ENCODE results near the gene KLHL26.

KLHL26 gene

GRCh38 chr19:18683109-18683957 is 46.5 kb downstream of the KLHL26 start, which contains the start of gene CRTC1:
CRTC1 (plus strand) TSS chr19:18683680; CDS start chr19:18683703, 23 bp downstream.
- peak; percentile 83 to 92 for DNase-seq (ENCODE audit: low read depth in 2 of 2)

- no peak for DNase-seq (ENCODE audit: low read depth in 2 of 2)
Observed at GRCh38 chr19:18683958-18684641, 47.3 kb downstream of the KLHL26 start.

GRCh38 chr19:18684642-18684993 is 47.8 kb downstream of the KLHL26 start:
- DNase-seq (ENCODE audit: low read depth in 2 of 2) = no peak

- DNase-seq (ENCODE audit: low read depth in 2 of 2) = no peak
Observed at GRCh38 chr19:18685597-18686190, 48.9 kb downstream of the KLHL26 start.

GRCh38 chr19:18687740-18688465 is 51.1 kb downstream of the KLHL26 start:
- DNase-seq (ENCODE audit: low read depth in 2 of 2) = no peak

- no peak for DNase-seq (ENCODE audit: low read depth in 2 of 2)
Observed at GRCh38 chr19:18696023-18696422, 59.2 kb downstream of the KLHL26 start.

- no peak for DNase-seq (ENCODE audit: low read depth in 2 of 2)
Observed at GRCh38 chr19:18697680-18698079, 60.9 kb downstream of the KLHL26 start.

GRCh38 chr19:18698321-18699167 is 61.7 kb downstream of the KLHL26 start:
- no peak for DNase-seq (ENCODE audit: low read depth in 2 of 2)

- DNase-seq (ENCODE audit: low read depth in 2 of 2) = no peak
Observed at GRCh38 chr19:18699403-18700054, 62.7 kb downstream of the KLHL26 start.

GRCh38 chr19:18700501-18701249 is 63.8 kb downstream of the KLHL26 start:
- peak; percentile 31 to 44 for DNase-seq (ENCODE audit: low read depth in 2 of 2)

- DNase-seq (ENCODE audit: low read depth in 2 of 2) = no peak
Observed at GRCh38 chr19:18701250-18701608, 64.4 kb downstream of the KLHL26 start.

- no peak for DNase-seq (ENCODE audit: low read depth in 2 of 2)
Observed at GRCh38 chr19:18704054-18704453, 67.2 kb downstream of the KLHL26 start.

- no peak for DNase-seq (ENCODE audit: low read depth in 2 of 2)
Observed at GRCh38 chr19:18704971-18705370, 68.1 kb downstream of the KLHL26 start.

- no peak for DNase-seq (ENCODE audit: low read depth in 2 of 2)
Observed at GRCh38 chr19:18708452-18709231, 71.8 kb downstream of the KLHL26 start.

GRCh38 chr19:18709546-18709945 is 72.7 kb downstream of the KLHL26 start:
- DNase-seq (ENCODE audit: low read depth in 2 of 2) = no peak

GRCh38 chr19:18710186-18710585 is 73.4 kb downstream of the KLHL26 start:
- DNase-seq (ENCODE audit: low read depth in 2 of 2) = no peak

GRCh38 chr19:18710996-18711751 is 74.3 kb downstream of the KLHL26 start:
- no peak for DNase-seq (ENCODE audit: low read depth in 2 of 2)

GRCh38 chr19:18711893-18712292 is 75.1 kb downstream of the KLHL26 start:
- DNase-seq (ENCODE audit: low read depth in 2 of 2) = no peak

Measured in stimulated activated CD8-positive, alpha-beta memory T cell treated with anti-CD3 and anti-CD28 coated beads, Interleukin-2, amount 100 ng/mL, for 1 hour (primary cell).